MCF 10A (cell line): ENCODE data around the gene CAMSAP1. TPM values are rescaled to one million over a fixed set of nuclear protein-coding genes. Genes with fewer than 3 reads are reported as not detected.

ENCODE experiments used
- BruUV-seq: library from RNA; stranded (reverse); fragments of 400-500 nt; replicated peaks from 2 replicates; lab custom pipeline; 2021; lab: Mats Ljungman, UMichigan
- CTCF ChIA-PET: fragments of 300-600 bp; sonication (Branson Sonifier 250); formaldehyde crosslinking; extraction: SDS; loops from one replicate; lab custom pipeline; 2021; ENCODE audit warnings: antibody characterized with exemption, inconsistent platforms; lab: Yijun Ruan, JAX
- POLR2A ChIA-PET: fragments of 300-600, 350-650 bp; sonication (Branson Sonifier 250); formaldehyde crosslinking; extraction: SDS; loops from one replicate; lab custom pipeline; 2020; ENCODE audit warnings: antibody characterized with exemption, inconsistent platforms; lab: Yijun Ruan, JAX
- DNase-seq: peaks from one replicate; pipeline ENCODE4 v3.0.0-alpha.2; 2018; ENCODE audit not compliant: unreplicated experiment
- H3K27ac Mint-ChIP-seq: one replicate; pipeline ENCODE4 v1.8.0; 2022; ENCODE audit warnings: mild to moderate bottlenecking, low read depth, mixed read lengths; ENCODE audit not compliant: unreplicated experiment
- H3K27me3 Mint-ChIP-seq: one replicate; pipeline ENCODE4 v1.8.0; 2022; ENCODE audit warnings: mixed read lengths; ENCODE audit not compliant: insufficient read depth, unreplicated experiment
- H3K36me3 Mint-ChIP-seq: one replicate; pipeline ENCODE4 v1.8.0; 2022; ENCODE audit warnings: mild to moderate bottlenecking, moderate library complexity, mixed read lengths; ENCODE audit not compliant: insufficient read depth, unreplicated experiment
- H3K4me1 Mint-ChIP-seq: one replicate; pipeline ENCODE4 v1.8.0; 2022; ENCODE audit warnings: mixed read lengths; ENCODE audit not compliant: insufficient read depth, unreplicated experiment
- H3K4me3 Mint-ChIP-seq: one replicate; pipeline ENCODE4 v1.8.0; 2022; ENCODE audit warnings: mild to moderate bottlenecking, moderate library complexity, mixed read lengths; ENCODE audit not compliant: unreplicated experiment
- H3K9me3 Mint-ChIP-seq: one replicate; pipeline ENCODE4 v1.8.0; 2022; ENCODE audit warnings: mixed read lengths; ENCODE audit not compliant: unreplicated experiment
- CTCF ChIP-seq: fragments of 200-600 bp; IDR thresholded peaks from one replicate; pipeline ENCODE4 v1.8.0; 2022; ENCODE audit warnings: antibody characterized with exemption, mild to moderate bottlenecking; ENCODE audit not compliant: unreplicated experiment
- intact Hi-C: fragments of 100-400 bp; cut with micrococcal nuclease; formaldehyde crosslinking; loops from 2 replicates; pipeline ENCODE4 v1.14.1; 2022
- total RNA-seq: library from RNA; stranded (reverse); gene quantifications from 2 replicates; pipeline ENCODE4 v1.2.3, GENCODE V29; 2022

CAMSAP1 gene
- total RNA-seq, 1 experiment from 2014 or later: 39.5 TPM

GRCh38 chr9:135809166-135809565 lies 98.2 kb downstream of the CAMSAP1 start:
- CTCF ChIA-PET: no interaction called here
- peak; percentile 5 for DNase-seq
- no TSS peak for BruUV-seq
- Mint-ChIP-seq H3K27me3 (no peaks in the 10 kb centered on the region), H3K36me3 (peaks cover 26% of the 10 kb centered on the region), H3K4me3 (no peak overlapping the region), H3K4me1 (no peaks in the 10 kb centered on the region), H3K27ac (no peak overlapping the region), H3K9me3 (no peaks in the 10 kb centered on the region)
- intact Hi-C loops: no loop called here
- no peak for TF ChIP-seq CTCF
- POLR2A ChIA-PET: no interaction called here

- ChIA-PET POLR2A (no interaction called here), CTCF (interaction anchor here (0.5 kb wide), 1 partner anchor 26 kb away, joined by 9 read pairs; no protein-coding TSS in a partner anchor)
- no peak overlapping the region for H3K27ac Mint-ChIP-seq
Measured at GRCh38 chr9:135805422-135806022, 101.8 kb downstream of the CAMSAP1 start.

GRCh38 chr9:135804581-135805421 lies 102.5 kb downstream of the CAMSAP1 start:
- no peak for DNase-seq
- BruUV-seq: no TSS peak
- POLR2A ChIA-PET: no interaction called here
- intact Hi-C loops: no loop called here
- CTCF ChIA-PET: interaction anchor here (0.8 kb wide), 1 partner anchor 367 kb away, joined by 4 read pairs; no protein-coding TSS in a partner anchor
- H3K27me3 Mint-ChIP-seq: no peaks in the 10 kb centered on the region
- H3K27ac Mint-ChIP-seq: no peak overlapping the region
- H3K36me3 Mint-ChIP-seq: peaks cover 11% of the 10 kb centered on the region
- TF ChIP-seq CTCF: no peak
- H3K9me3 Mint-ChIP-seq: no peaks in the 10 kb centered on the region
- H3K4me3 Mint-ChIP-seq: no peak overlapping the region
- no peaks in the 10 kb centered on the region for H3K4me1 Mint-ChIP-seq

More at GRCh38 chr9:135805422-135806022, 101.8 kb downstream of the CAMSAP1 start:
- Mint-ChIP-seq H3K36me3 (peaks cover 18% of the 10 kb centered on the region), H3K4me3 (no peak overlapping the region), H3K9me3 (no peaks in the 10 kb centered on the region), H3K4me1 (no peaks in the 10 kb centered on the region), H3K27me3 (no peaks in the 10 kb centered on the region)
- DNase-seq: no peak
- intact Hi-C loops: no loop called here
- TF ChIP-seq CTCF: no peak
- no TSS peak for BruUV-seq

- no peak for DNase-seq
- intact Hi-C loops: no loop called here
- no peak for TF ChIP-seq CTCF
- H3K27me3 Mint-ChIP-seq: no peaks in the 10 kb centered on the region
- CTCF ChIA-PET: no interaction called here
- H3K4me1 Mint-ChIP-seq: no peaks in the 10 kb centered on the region
- no TSS peak for BruUV-seq
- no peak overlapping the region for H3K4me3 Mint-ChIP-seq
- H3K36me3 Mint-ChIP-seq: peaks cover 7% of the 10 kb centered on the region
- no peak overlapping the region for H3K27ac Mint-ChIP-seq
- H3K9me3 Mint-ChIP-seq: no peaks in the 10 kb centered on the region
- POLR2A ChIA-PET: interaction anchor here (0.6 kb wide), 1 partner anchor 195 kb away, joined by 4 read pairs; no protein-coding TSS in a partner anchor
Measured at GRCh38 chr9:135803441-135803840, 103.9 kb downstream of the CAMSAP1 start.
